Keratinocyte (primary cell): ENCODE results near the gene SLC38A8. TPM values are rescaled to one million over a fixed set of nuclear protein-coding genes. Genes with fewer than 3 reads are reported as not detected.

Experiments used
- DNase-seq: peaks from one replicate; pipeline ENCODE4 v3.0.0-alpha.2; 2011; ENCODE audit warnings: low read depth, missing footprints, low spot score
- FAIRE-seq: peaks from 2 replicates; lab custom pipeline; 2011; peaks lifted over from hg19 to GRCh38; lab: Jason Lieb, UNC
- H2AFZ ChIP-seq: 2 replicates; pipeline ENCODE4 v1.6.0; 2012; ENCODE audit warnings: low read length, control low read depth, inconsistent platforms; ENCODE audit not compliant: control insufficient read depth
- H3K27ac ChIP-seq: 2 replicates; pipeline ENCODE4 v1.5.1; 2011; ENCODE audit warnings: low read length; ENCODE audit not compliant: control insufficient read depth, insufficient read depth
- H3K27me3 ChIP-seq: 3 replicates; pipeline ENCODE4 v1.6.0; 2011; ENCODE audit warnings: low read length; ENCODE audit not compliant: control insufficient read depth, insufficient read depth; ENCODE audit errors: extremely low read depth
- H3K36me3 ChIP-seq, 2 experiments: 2 replicates in 1 of 2; 3 replicates in 1 of 2; pipeline ENCODE4 v1.5.1; 2011; ENCODE audit warnings: low read length in 2 of 2, mild to moderate bottlenecking in 1 of 2; ENCODE audit not compliant: control insufficient read depth in 2 of 2, insufficient read depth in 2 of 2; ENCODE audit errors: extremely low read depth in 1 of 2
- H3K4me1 ChIP-seq: 3 replicates; pipeline ENCODE4 v1.5.1; 2011; ENCODE audit warnings: low read length; ENCODE audit not compliant: control insufficient read depth, insufficient read depth; ENCODE audit errors: extremely low read depth
- H3K4me2 ChIP-seq: 3 replicates; pipeline ENCODE4 v1.6.0; 2011; ENCODE audit warnings: low read depth, low read length; ENCODE audit not compliant: control insufficient read depth, insufficient read depth; ENCODE audit errors: extremely low read depth
- H3K4me3 ChIP-seq, 3 experiments: fragments of 200-600 bp in 1 of 3; sonication (generic) in 1 of 3; 2 replicates in 2 of 3; 3 replicates in 1 of 3; pipeline ENCODE4 v1.5.1; 2011 to 2016; ENCODE audit warnings: low read length in 3 of 3, mild to moderate bottlenecking in 3 of 3, control low read depth in 2 of 3, inconsistent platforms in 1 of 3, low read depth in 1 of 3, mixed read lengths in 1 of 3, mixed run types in 1 of 3, moderate library complexity in 1 of 3; ENCODE audit not compliant: control insufficient read depth in 2 of 3, insufficient read depth in 2 of 3; ENCODE audit errors: extremely low read depth in 1 of 3
- H3K79me2 ChIP-seq: 2 replicates; pipeline ENCODE4 v1.6.0; 2012; ENCODE audit warnings: low read length; ENCODE audit not compliant: control insufficient read depth, insufficient read depth
- H3K9ac ChIP-seq: 3 replicates; pipeline ENCODE4 v1.6.0; 2011; ENCODE audit warnings: low read length; ENCODE audit not compliant: control insufficient read depth, insufficient read depth; ENCODE audit errors: extremely low read depth
- H3K9me1 ChIP-seq: 3 replicates; pipeline ENCODE4 v1.6.0; 2011; ENCODE audit warnings: low read length; ENCODE audit not compliant: control insufficient read depth, insufficient read depth; ENCODE audit errors: extremely low read depth
- H3K9me3 ChIP-seq: 2 replicates; pipeline ENCODE4 v1.5.1; 2012; ENCODE audit warnings: low read depth, low read length; ENCODE audit not compliant: control insufficient read depth
- H4K20me1 ChIP-seq: 3 replicates; pipeline ENCODE4 v1.6.0; 2011; ENCODE audit warnings: low read length; ENCODE audit not compliant: control insufficient read depth, insufficient read depth; ENCODE audit errors: extremely low read depth
- CTCF ChIP-seq, 3 experiments: IDR thresholded peaks in 1 of 3; conservative IDR thresholded peaks in 1 of 3; optimal IDR thresholded peaks in 1 of 3; 2 replicates in 2 of 3; 3 replicates in 1 of 3; pipeline versions ENCODE3 to v1.5.1; 2011; ENCODE audit warnings: low read length in 3 of 3, mild to moderate bottlenecking in 3 of 3, moderate library complexity in 2 of 3, control low read depth in 1 of 3, inconsistent platforms in 1 of 3; ENCODE audit not compliant: insufficient read depth in 2 of 3; ENCODE audit errors: extremely low read depth in 1 of 3
- EZH2 ChIP-seq: IDR thresholded peaks from one replicate; pipeline ENCODE4 v1.6.1; 2012; ENCODE audit warnings: inconsistent platforms, mild to moderate bottlenecking, low read length, moderate library complexity
- dilution Hi-C: fragments of 300-500 bp; cut with MboI; formaldehyde crosslinking; loops from one replicate; pipeline ENCODE4 v1.7.0; 2020; ENCODE audit warnings: low sequenced_read_pairs; ENCODE audit not compliant: extremely low pct_ligation_motif_present
- polyA plus RNA-seq, 5 experiments: library from polyadenylated mRNA; depleted of rRNA in 3 of 5; stranded (reverse) in 3 of 5; stranded (forward) in 1 of 5; unstranded in 1 of 5; fragments of >200 nt; gene quantifications; 1 replicate in 1 of 5; 2 replicates in 3 of 5; 3 replicates in 1 of 5; pipeline versions ENCODE4 v1.2.1 to v1.2.3, GENCODE V29; 2011 to 2012; ENCODE audit warnings: missing spikeins in 2 of 5, low read depth in 1 of 5, low replicate concordance in 1 of 5

Gene SLC38A8
- polyA plus RNA-seq, 1 donor (not counting 4 experiments of a cell fraction or from before 2014, with no cell fraction given), result not detected

GRCh38 chr16:84049403-84050060 lies 6.9 kb upstream of the SLC38A8 start:
- H3K9me1 ChIP-seq, result no peaks in the 10 kb centered on the region
- H3K36me3 ChIP-seq, result peaks cover 13 to 18% of the 10 kb centered on the region in 2 experiments
- H2AFZ ChIP-seq, result no peak overlapping the region
- H3K4me2 ChIP-seq, result no peak overlapping the region
- dilution Hi-C loops, result no loop called here
- no peaks in the 10 kb centered on the region for H4K20me1 ChIP-seq
- no peak for FAIRE-seq
- H3K9ac ChIP-seq, result no peak overlapping the region
- H3K27me3 ChIP-seq, result no peaks in the 10 kb centered on the region
- H3K9me3 ChIP-seq, result no peaks in the 10 kb centered on the region
- TF ChIP-seq EZH2 (no peak), CTCF (optimal IDR thresholded peaks at IDR 0.05 in 1 of 3, IDR thresholded peaks at IDR 0.05 in 1 of 3, conservative IDR thresholded peaks at IDR 0.05 in 1 of 3; ENCODE audit: extremely low read depth in 1 of 3, insufficient read depth in 2 of 3, low read length in 3 of 3) (no peak)
- H3K27ac ChIP-seq, result no peak overlapping the region
- no peaks in the 10 kb centered on the region for H3K4me1 ChIP-seq
- DNase-seq, result no peak
- no peak overlapping the region for H3K4me3 ChIP-seq
- no peaks in the 10 kb centered on the region for H3K79me2 ChIP-seq

DNA sequence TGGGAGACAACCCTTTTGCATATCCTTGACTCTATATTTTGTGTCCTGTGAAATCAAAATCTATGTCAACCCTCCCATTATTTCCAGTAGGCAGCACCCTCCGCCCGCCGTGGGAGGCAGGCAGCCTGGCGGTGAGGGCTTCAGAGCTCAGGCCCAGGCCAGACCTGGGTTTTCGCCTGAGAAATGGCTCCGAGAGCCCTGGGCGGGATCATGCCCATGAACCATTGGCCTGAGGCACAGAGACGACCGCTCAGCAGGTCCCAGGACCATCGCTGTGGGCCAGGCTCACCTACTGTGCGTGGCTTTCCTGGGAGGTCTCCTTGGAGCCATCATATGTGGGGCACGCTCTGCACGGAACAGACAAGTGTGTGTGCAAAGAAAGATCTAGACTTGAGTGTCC lies 6.3 kb upstream of the SLC38A8 start:
- no peaks in the 10 kb centered on the region for H3K9me3 ChIP-seq
- H3K79me2 ChIP-seq, result no peaks in the 10 kb centered on the region
- H3K9me1 ChIP-seq, result no peaks in the 10 kb centered on the region
- peaks cover 4% of the 10 kb centered on the region for H3K27me3 ChIP-seq
- no peak overlapping the region for H3K27ac ChIP-seq
- H4K20me1 ChIP-seq, result no peaks in the 10 kb centered on the region
- peaks cover 8 to 13% of the 10 kb centered on the region in 2 experiments for H3K36me3 ChIP-seq
- H2AFZ ChIP-seq, result no peak overlapping the region
- H3K9ac ChIP-seq, result no peak overlapping the region
- H3K4me2 ChIP-seq, result no peak overlapping the region
- no peak overlapping the region for H3K4me3 ChIP-seq
- no peaks in the 10 kb centered on the region for H3K4me1 ChIP-seq
- no peak for TF ChIP-seq CTCF (optimal IDR thresholded peaks at IDR 0.05 in 1 of 3, IDR thresholded peaks at IDR 0.05 in 1 of 3, conservative IDR thresholded peaks at IDR 0.05 in 1 of 3; ENCODE audit: extremely low read depth in 1 of 3, insufficient read depth in 2 of 3, low read length in 3 of 3)
- TF ChIP-seq EZH2, result no peak
- dilution Hi-C loops, result no loop called here
- FAIRE-seq (no peak), DNase-seq (no peak)
